Type B pancreatic cell (in vitro differentiated cells): ENCODE results near the gene LONRF2. TPM values are rescaled to one million over a fixed set of nuclear protein-coding genes. Genes with fewer than 3 reads are reported as not detected.

Experiments used
- DNase-seq: peaks from one replicate; pipeline ENCODE4 v3.0.0; 2021; ENCODE audit warnings: mixed read lengths; ENCODE audit not compliant: unreplicated experiment; ENCODE audit errors: extremely low spot score
- H3K27ac Mint-ChIP-seq: 2 replicates; pipeline ENCODE4 v1.8.0; 2021; ENCODE audit warnings: mild to moderate bottlenecking, mixed read lengths
- H3K27me3 Mint-ChIP-seq: 2 replicates; pipeline ENCODE4 v1.8.0; 2021; ENCODE audit warnings: mixed read lengths
- H3K36me3 Mint-ChIP-seq: 2 replicates; pipeline ENCODE4 v1.8.0; 2021; ENCODE audit warnings: mixed read lengths
- H3K4me1 Mint-ChIP-seq: one replicate; pipeline ENCODE4 v1.8.0; 2021; ENCODE audit warnings: mixed read lengths; ENCODE audit not compliant: unreplicated experiment
- H3K4me3 Mint-ChIP-seq: 2 replicates; pipeline ENCODE4 v1.8.0; 2021; ENCODE audit warnings: mild to moderate bottlenecking, mixed read lengths
- H3K9me3 Mint-ChIP-seq: 2 replicates; pipeline ENCODE4 v1.8.0; 2021; ENCODE audit warnings: mixed read lengths
- total RNA-seq: library from RNA; stranded (reverse); gene quantifications from 2 replicates; pipeline ENCODE4 v1.2.1, GENCODE V29; 2021; ENCODE audit warnings: low replicate concordance
- TF ChIP-seq, protein P1 (sequence below): fragments of 200-600 bp; sonication (generic); conservative IDR thresholded peaks from 2 replicates; pipeline ENCODE4 v1.5.0; 2021; ENCODE audit warnings: antibody characterized with exemption, mild to moderate bottlenecking

LONRF2 gene
- total RNA-seq, 1 donor from 2014 or later: 8.9 TPM

GRCh38 chr2:100276716-100277115 is 45.6 kb downstream of the LONRF2 start:
- no peaks in the 10 kb centered on the region for H3K9me3 Mint-ChIP-seq
- DNase-seq: no peak
- H3K36me3 Mint-ChIP-seq: no peaks in the 10 kb centered on the region
- H3K4me1 Mint-ChIP-seq: peaks cover 8% of the 10 kb centered on the region
- no peaks in the 10 kb centered on the region for H3K27me3 Mint-ChIP-seq
- TF ChIP-seq, protein P1, sequence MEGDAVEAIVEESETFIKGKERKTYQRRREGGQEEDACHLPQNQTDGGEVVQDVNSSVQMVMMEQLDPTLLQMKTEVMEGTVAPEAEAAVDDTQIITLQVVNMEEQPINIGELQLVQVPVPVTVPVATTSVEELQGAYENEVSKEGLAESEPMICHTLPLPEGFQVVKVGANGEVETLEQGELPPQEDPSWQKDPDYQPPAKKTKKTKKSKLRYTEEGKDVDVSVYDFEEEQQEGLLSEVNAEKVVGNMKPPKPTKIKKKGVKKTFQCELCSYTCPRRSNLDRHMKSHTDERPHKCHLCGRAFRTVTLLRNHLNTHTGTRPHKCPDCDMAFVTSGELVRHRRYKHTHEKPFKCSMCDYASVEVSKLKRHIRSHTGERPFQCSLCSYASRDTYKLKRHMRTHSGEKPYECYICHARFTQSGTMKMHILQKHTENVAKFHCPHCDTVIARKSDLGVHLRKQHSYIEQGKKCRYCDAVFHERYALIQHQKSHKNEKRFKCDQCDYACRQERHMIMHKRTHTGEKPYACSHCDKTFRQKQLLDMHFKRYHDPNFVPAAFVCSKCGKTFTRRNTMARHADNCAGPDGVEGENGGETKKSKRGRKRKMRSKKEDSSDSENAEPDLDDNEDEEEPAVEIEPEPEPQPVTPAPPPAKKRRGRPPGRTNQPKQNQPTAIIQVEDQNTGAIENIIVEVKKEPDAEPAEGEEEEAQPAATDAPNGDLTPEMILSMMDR: no peak
- no peak overlapping the region for H3K27ac Mint-ChIP-seq
- H3K4me3 Mint-ChIP-seq: no peak overlapping the region

DNA sequence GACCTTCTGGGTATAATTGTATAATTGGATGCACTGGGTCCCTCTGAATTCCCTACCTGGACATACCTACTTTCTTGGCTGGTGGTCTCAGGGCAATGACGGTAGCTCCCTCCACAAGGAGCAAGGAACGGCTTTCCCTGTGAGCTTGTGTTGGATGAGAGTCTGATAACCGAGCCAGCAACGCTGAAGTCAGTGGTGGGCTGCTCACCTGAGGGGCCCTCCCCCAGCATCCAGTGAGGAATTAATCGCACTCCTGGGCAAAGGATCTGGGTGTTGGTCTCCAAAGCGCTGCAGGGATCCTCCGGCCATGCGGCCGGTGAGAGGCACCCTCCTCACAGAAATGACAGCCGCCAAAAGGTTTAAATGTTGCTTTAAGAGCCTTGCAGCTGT is 47.1 kb downstream of the LONRF2 start:
- H3K4me3 Mint-ChIP-seq: no peak overlapping the region
- H3K4me1 Mint-ChIP-seq: peaks cover 4% of the 10 kb centered on the region
- DNase-seq: no peak
- no peaks in the 10 kb centered on the region for H3K9me3 Mint-ChIP-seq
- H3K27me3 Mint-ChIP-seq: no peaks in the 10 kb centered on the region
- no peak overlapping the region for H3K27ac Mint-ChIP-seq
- no peaks in the 10 kb centered on the region for H3K36me3 Mint-ChIP-seq
- TF ChIP-seq, protein P1: no peak

DNA sequence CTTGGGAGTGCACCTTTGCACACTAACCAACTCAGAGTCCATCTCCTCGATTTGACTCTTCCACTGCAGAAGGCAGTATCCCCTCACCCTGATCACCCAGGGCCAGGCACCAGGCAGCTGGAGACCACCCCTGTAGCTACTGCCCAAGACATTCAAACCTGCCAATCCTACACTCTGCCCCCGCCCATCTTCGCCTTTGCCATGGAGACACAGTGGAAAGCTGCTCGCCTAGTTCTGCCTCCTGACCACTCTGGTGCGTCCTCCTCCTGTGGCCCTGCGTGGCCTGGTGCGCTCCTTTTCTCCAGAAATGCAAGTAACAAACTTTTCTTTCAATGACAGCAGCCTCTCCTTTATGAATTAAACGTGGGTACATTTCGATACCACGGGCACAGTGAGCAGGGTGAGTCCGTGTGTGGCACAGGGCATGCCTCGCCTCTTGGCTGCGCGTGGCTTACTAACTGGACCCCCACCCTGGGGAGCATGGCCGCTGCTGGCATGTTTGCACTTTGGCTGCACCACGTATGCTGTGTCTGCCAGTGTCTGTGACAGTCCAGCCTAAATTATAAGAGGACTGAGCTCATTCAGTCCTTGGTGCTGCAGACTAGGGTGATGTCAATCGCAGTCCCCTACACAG is 47.6 kb downstream of the LONRF2 start:
- TF ChIP-seq, protein P1: no peak

DNA sequence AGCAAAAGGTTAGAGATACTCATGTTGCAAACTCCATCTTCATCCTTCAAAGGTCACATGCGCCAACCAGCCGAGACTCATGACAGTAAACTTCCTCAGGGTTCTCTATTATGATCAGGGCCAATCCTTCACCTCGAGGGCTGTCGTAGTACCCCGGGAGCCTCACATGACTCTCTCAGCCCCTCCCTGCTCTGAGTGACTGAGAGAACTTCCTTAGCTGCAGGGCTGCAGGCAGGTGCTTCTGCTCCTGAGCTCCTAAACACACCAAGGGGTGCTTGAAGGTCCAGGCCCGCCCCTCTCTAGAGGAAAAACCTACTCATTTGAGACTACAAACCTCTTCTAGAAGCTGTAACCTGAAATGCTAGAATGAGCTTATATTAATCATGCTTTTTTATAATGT is 48.2 kb downstream of the LONRF2 start:
- Mint-ChIP-seq H3K27me3 (no peaks in the 10 kb centered on the region), H3K4me1 (peaks cover 4% of the 10 kb centered on the region), H3K9me3 (no peaks in the 10 kb centered on the region), H3K27ac (no peak overlapping the region), H3K36me3 (no peaks in the 10 kb centered on the region), H3K4me3 (no peak overlapping the region)
- no peak for DNase-seq
- TF ChIP-seq, protein P1: no peak

More for the DNA sequence above, 47.6 kb downstream of the LONRF2 start:
- Mint-ChIP-seq H3K9me3 (no peaks in the 10 kb centered on the region), H3K4me3 (no peak overlapping the region), H3K27me3 (no peaks in the 10 kb centered on the region), H3K4me1 (peaks cover 4% of the 10 kb centered on the region), H3K27ac (no peak overlapping the region), H3K36me3 (no peaks in the 10 kb centered on the region)
- DNase-seq: no peak

DNA sequence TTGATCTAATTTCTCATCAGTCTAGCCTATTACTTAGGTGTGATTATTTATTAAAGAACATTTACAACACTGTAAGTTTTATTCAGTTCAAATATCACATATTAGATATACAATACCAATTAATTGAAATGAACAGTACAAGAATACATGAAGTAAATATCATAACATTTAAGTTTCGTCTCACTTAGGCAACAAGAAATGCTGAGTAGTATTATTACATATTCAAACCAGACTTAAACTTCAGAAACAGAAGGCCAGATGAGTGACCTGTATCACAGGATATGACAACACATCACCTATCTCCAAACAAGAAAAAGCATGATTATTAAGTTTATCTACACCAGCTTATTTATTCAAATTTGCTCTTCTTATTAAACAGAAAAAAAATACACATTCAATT is 48.9 kb downstream of the LONRF2 start:
- H3K27ac Mint-ChIP-seq: no peak overlapping the region

More for the DNA sequence above, 48.9 kb downstream of the LONRF2 start:
- no peak overlapping the region for H3K4me3 Mint-ChIP-seq
- no peaks in the 10 kb centered on the region for H3K27me3 Mint-ChIP-seq
- TF ChIP-seq, protein P1: no peak
- no peaks in the 10 kb centered on the region for H3K9me3 Mint-ChIP-seq
- H3K4me1 Mint-ChIP-seq: peaks cover 4% of the 10 kb centered on the region
- no peaks in the 10 kb centered on the region for H3K36me3 Mint-ChIP-seq
- DNase-seq: no peak
